CD4-positive, alpha-beta T cell (primary cell): ENCODE data around the gene SUZ12. TPM values are rescaled to one million over a fixed set of nuclear protein-coding genes. Genes with fewer than 3 reads are reported as not detected.

Source experiments
- ATAC-seq: fragments of 200-7000 bp; cut with Tn5 transposase; one replicate; pipeline ENCODE4 v1.10.0; 2022; ENCODE audit warnings: mild to moderate bottlenecking; ENCODE audit not compliant: poor library complexity
- CTCF ChIA-PET: fragments of 350-600 bp; sonication (Branson Sonifier 250); formaldehyde crosslinking; loops from one replicate; lab custom pipeline; 2021; ENCODE audit warnings: antibody characterized with exemption, inconsistent platforms; lab: Charles Lee
- POLR2A ChIA-PET: fragments of 350-600 bp; sonication (Branson Sonifier 250); formaldehyde crosslinking; loops from one replicate; lab custom pipeline; 2021; ENCODE audit warnings: antibody characterized with exemption, inconsistent platforms; lab: Charles Lee
- DNase-seq, 14 experiments: peaks; one replicate each; pipeline ENCODE4 v3.0.0-alpha.2; 2013 to 2020; ENCODE audit warnings: mixed read lengths in 2 of 14
- H3K27ac ChIP-seq, 2 donors: one replicate each; pipeline versions ENCODE4 v1.5.1 to v1.7.0; 2013; ENCODE audit warnings: low read length in 2 of 2, low read depth in 1 of 2, mild to moderate bottlenecking in 1 of 2
- H3K27me3 ChIP-seq, 2 experiments: 1 replicate in 1 of 2; 2 replicates in 1 of 2; pipeline versions ENCODE4 v1.6.1 to v1.7.0; 2013; ENCODE audit warnings: low read length in 2 of 2, control low read depth in 1 of 2, mild to moderate bottlenecking in 1 of 2, moderate library complexity in 1 of 2; ENCODE audit not compliant: insufficient read depth in 2 of 2, control insufficient read depth in 1 of 2
- H3K36me3 ChIP-seq: one replicate; pipeline ENCODE4 v1.6.1; 2013; ENCODE audit warnings: low read length, control low read depth; ENCODE audit not compliant: insufficient read depth
- H3K4me1 ChIP-seq: one replicate; pipeline ENCODE4 v1.6.1; 2013; ENCODE audit warnings: low read length, control low read depth; ENCODE audit not compliant: insufficient read depth
- H3K4me3 ChIP-seq: one replicate; pipeline ENCODE4 v1.5.1; 2013; ENCODE audit warnings: mild to moderate bottlenecking, low read length, moderate library complexity
- H3K9me3 ChIP-seq, 2 experiments: 1 replicate in 1 of 2; 2 replicates in 1 of 2; pipeline versions ENCODE4 v1.6.1 to v1.7.0; 2013; ENCODE audit warnings: low read length in 2 of 2, mild to moderate bottlenecking in 2 of 2, control low read depth in 1 of 2, moderate library complexity in 1 of 2; ENCODE audit not compliant: control insufficient read depth in 1 of 2, insufficient read depth in 1 of 2
- H3K27ac Mint-ChIP-seq: one replicate; pipeline ENCODE4 v1.8.0; 2020; ENCODE audit warnings: mixed read lengths
- H3K27me3 Mint-ChIP-seq: one replicate; pipeline ENCODE4 v1.8.0; 2021; ENCODE audit warnings: mixed read lengths
- H3K36me3 Mint-ChIP-seq: one replicate; pipeline ENCODE4 v1.8.0; 2021; ENCODE audit warnings: low read depth, mixed read lengths
- H3K4me1 Mint-ChIP-seq: one replicate; pipeline ENCODE4 v1.8.0; 2021; ENCODE audit warnings: low read depth, mixed read lengths
- H3K4me3 Mint-ChIP-seq: one replicate; pipeline ENCODE4 v1.8.0; 2020; ENCODE audit warnings: mild to moderate bottlenecking, mixed read lengths
- H3K9me3 Mint-ChIP-seq: one replicate; pipeline ENCODE4 v1.8.0; 2020; ENCODE audit warnings: mixed read lengths
- CTCF ChIP-seq: fragments of 200-600 bp; IDR thresholded peaks from one replicate; pipeline ENCODE4 v1.8.0; 2022; ENCODE audit warnings: antibody characterized with exemption, mild to moderate bottlenecking
- intact Hi-C, 2 experiments: fragments of 100-400 bp; cut with DNase I in 1 of 2; cut with micrococcal nuclease in 1 of 2; formaldehyde crosslinking; loops; one replicate each; pipeline versions ENCODE4 v1.15.1 to v1.9.0; 2023 to 2025; cut with DNase I, micrococcal nuclease
- total RNA-seq, 174 experiments: library from RNA in 2 of 174; stranded (reverse) in 2 of 174; gene quantifications; one replicate each; pipeline ENCODE4 v1.2.3 and lab custom pipeline; 2021 to 2026

Gene SUZ12
- total RNA-seq, 2 experiments from 2014 or later, result 26.8 to 27.1 TPM

- Mint-ChIP-seq H3K36me3 (peaks cover 15% of the 10 kb centered on the region), H3K27ac (peak overlapping the region; percentile 90), H3K27me3 (no peaks in the 10 kb centered on the region), H3K4me3 (peak overlapping the region; percentile 94), H3K4me1 (peaks cover 48% of the 10 kb centered on the region), H3K9me3 (no peaks in the 10 kb centered on the region)
- ChIA-PET POLR2A (interaction anchor here (0.7 to 2.8 kb wide), 3 partner anchors 99 to 133 kb away, joined by 3 to 16 read pairs (median 4); partner anchors contain the start of gene RHOT1), CTCF (interaction anchor here (0.9 to 1.0 kb wide), 2 partner anchors 102 to 129 kb away, joined by 3 read pairs; no protein-coding TSS in a partner anchor)
- Histone ChIP-seq H3K4me1 (peaks cover 41% of the 10 kb centered on the region), H3K27ac (no peak overlapping the region), H3K4me3 (peak overlapping the region; percentile 93), H3K9me3 (no peaks in the 10 kb centered on the region), H3K36me3 (no peaks in the 10 kb centered on the region), H3K27me3 (no peaks in the 10 kb centered on the region)
- DNase-seq, result no peak
- no peak for TF ChIP-seq CTCF
- no peak for ATAC-seq
- intact Hi-C loops, result loop anchor here (5.0 to 10.0 kb wide), 4 partner anchors 72 to 336 kb away; partner anchors contain the start of genes C17orf75 (in 1 of the 2), SUZ12 (in 1 of the 2) and UTP6 (in 1 of the 2)
Measured at GRCh38 chr17:32009262-32009542, 72.4 kb downstream of the SUZ12 start.

GRCh38 chr17:32010114-32010513 is 73.3 kb downstream of the SUZ12 start:
- Histone ChIP-seq H3K4me1 (peaks cover 41% of the 10 kb centered on the region), H3K4me3 (no peak overlapping the region), H3K27ac (no peak overlapping the region), H3K36me3 (no peaks in the 10 kb centered on the region), H3K27me3 (no peaks in the 10 kb centered on the region), H3K9me3 (no peaks in the 10 kb centered on the region)
- intact Hi-C loops, result no loop called here
- peaks cover 15% of the 10 kb centered on the region for H3K36me3 Mint-ChIP-seq
- peak overlapping the region; percentile 94 for H3K4me3 Mint-ChIP-seq
- DNase-seq (no peak), ATAC-seq (no peak)
- POLR2A ChIA-PET, result no interaction called here
- peaks cover 52% of the 10 kb centered on the region for H3K4me1 Mint-ChIP-seq
- no peaks in the 10 kb centered on the region for H3K9me3 Mint-ChIP-seq
- TF ChIP-seq CTCF, result no peak
- H3K27ac Mint-ChIP-seq, result peak overlapping the region; percentile 90
- H3K27me3 Mint-ChIP-seq, result no peaks in the 10 kb centered on the region
- CTCF ChIA-PET, result no interaction called here

- no peak overlapping the region for H3K27ac Mint-ChIP-seq
- POLR2A ChIA-PET, result no interaction called here
- Histone ChIP-seq H3K27me3 (no peaks in the 10 kb centered on the region), H3K4me1 (peaks cover 27% of the 10 kb centered on the region), H3K9me3 (no peaks in the 10 kb centered on the region), H3K27ac (no peak overlapping the region), H3K36me3 (peaks cover 21% of the 10 kb centered on the region), H3K4me3 (no peak overlapping the region)
- CTCF ChIA-PET, result no interaction called here
- intact Hi-C loops, result no loop called here
- H3K4me1 Mint-ChIP-seq, result peaks cover 58% of the 10 kb centered on the region
- TF ChIP-seq CTCF, result no peak
- DNase-seq, result no peak
- no peaks in the 10 kb centered on the region for H3K9me3 Mint-ChIP-seq
- H3K36me3 Mint-ChIP-seq, result peaks cover 29% of the 10 kb centered on the region
- H3K4me3 Mint-ChIP-seq, result no peak overlapping the region
- no peak for ATAC-seq
- H3K27me3 Mint-ChIP-seq, result no peaks in the 10 kb centered on the region
Measured at GRCh38 chr17:32015245-32016013, 78.6 kb downstream of the SUZ12 start.
